HepG2 (cell line): ENCODE data around the gene DTNB.

ENCODE experiments used
- CENPX ChIP-seq: sonication (generic); formaldehyde crosslinking; IDR thresholded peaks from 2 replicates; pipeline ENCODE4 v1.9.0; 2021; ENCODE audit warnings: mild to moderate bottlenecking, missing genetic modification reagents, moderate library complexity
- EZH2 ChIP-seq: conservative IDR thresholded peaks from 2 replicates; pipeline ENCODE4 v1.6.1; 2012; ENCODE audit warnings: mild to moderate bottlenecking, low read depth, low read length, moderate library complexity
- GPN1 ChIP-seq: sonication (generic); formaldehyde crosslinking; IDR thresholded peaks from 2 replicates; pipeline ENCODE4 v1.5.1; 2020; ENCODE audit warnings: missing genetic modification reagents, borderline replicate concordance
- PBX3 ChIP-seq: sonication (generic); formaldehyde crosslinking; IDR thresholded peaks from 2 replicates; pipeline ENCODE4 v1.8.1; 2023; ENCODE audit warnings: missing genetic modification reagents, inconsistent platforms, borderline replicate concordance
- PRDM4 ChIP-seq: sonication (generic); formaldehyde crosslinking; IDR thresholded peaks from 2 replicates; pipeline ENCODE4 v1.9.0; 2021; ENCODE audit warnings: missing genetic modification reagents, borderline replicate concordance
- SPEN ChIP-seq: sonication (generic); formaldehyde crosslinking; IDR thresholded peaks from 2 replicates; pipeline ENCODE4 v1.5.1; 2020; ENCODE audit warnings: low read depth, mild to moderate bottlenecking, missing genetic modification reagents

- TF ChIP-seq PBX3 (no peak), CENPX (no peak), GPN1 (CRISPR knock-in tag) (no peak), PRDM4 (CRISPR knock-in tag) (no peak), EZH2 (no peak), SPEN (CRISPR knock-in tag) (no peak)
Measured at GRCh38 chr2:25664965-25665307, 8.4 kb downstream of the DTNB start.
